K562 (cell line): ENCODE measurements around the gene PCBP3. TPM values are rescaled to one million over a fixed set of nuclear protein-coding genes. Genes with fewer than 3 reads are reported as not detected.

Experiments used
- ATAC-seq: fragments of 200-7000 bp; cut with Tn5 transposase; 3 replicates; pipeline ENCODE4 v1.9.1; 2020; ENCODE audit warnings: moderate library complexity
- BruUV-seq: library from RNA; stranded (reverse); fragments of 400-500 nt; replicated peaks from 2 replicates; lab custom pipeline; 2021; lab: Mats Ljungman, UMichigan
- CTCF ChIA-PET: fragments of 300-600 bp; formaldehyde crosslinking; extraction: SDS; loops from one replicate; lab custom pipeline; 2021; ENCODE audit warnings: low intra/inter-chr PET ratio; lab: Yijun Ruan, JAX
- POLR2A ChIA-PET: fragments of 300-600, 350-650 bp; sonication (Branson Sonifier 250); formaldehyde crosslinking; extraction: SDS; loops from one replicate; lab custom pipeline; 2021; ENCODE audit warnings: antibody characterized with exemption, inconsistent platforms; lab: Yijun Ruan, JAX
- DNase-seq, 4 experiments: peaks; one replicate each; pipeline versions ENCODE4 v3.0.0 to v3.0.0-alpha.2; 2011 to 2018; ENCODE audit warnings: low spot score in 3 of 4, mixed read lengths in 3 of 4; ENCODE audit errors: extremely low read depth in 1 of 4
- FAIRE-seq: peaks from 2 replicates; lab custom pipeline; 2011; peaks lifted over from hg19 to GRCh38; lab: Jason Lieb, UNC
- H2AFZ ChIP-seq: 2 replicates; pipeline ENCODE4 v1.6.0; 2011; ENCODE audit warnings: low read depth, low read length, control low read depth, inconsistent platforms
- H3K27ac ChIP-seq: fragments of 200-600 bp; 3 replicates; pipeline ENCODE4 v1.8.0; 2011; ENCODE audit warnings: low read depth, mild to moderate bottlenecking, control low read depth, inconsistent platforms, low read length, moderate library complexity, mixed read lengths; ENCODE audit errors: extremely low read depth
- H3K27me3 ChIP-seq, 2 experiments: fragments of 300-600 bp in 1 of 2; 2 replicates in 1 of 2; 3 replicates in 1 of 2; pipeline versions ENCODE4 v1.6.0 to v1.8.0; 2011; ENCODE audit warnings: inconsistent platforms in 2 of 2, low read length in 2 of 2, mild to moderate bottlenecking in 1 of 2, mixed read lengths in 1 of 2, moderate library complexity in 1 of 2; ENCODE audit not compliant: control insufficient read depth in 2 of 2, insufficient read depth in 2 of 2
- H3K36me3 ChIP-seq: fragments of 300-600 bp; 3 replicates; pipeline ENCODE4 v1.8.0; 2011; ENCODE audit warnings: mild to moderate bottlenecking, low read length, inconsistent platforms; ENCODE audit not compliant: control insufficient read depth, insufficient read depth
- H3K4me1 ChIP-seq, 2 experiments: fragments of 200-600 bp in 1 of 2; replicated peaks in 1 of 2; 2 replicates in 1 of 2; 3 replicates in 1 of 2; pipeline versions ENCODE4 v1.5.1 to v1.8.0; 2011; ENCODE audit warnings: inconsistent platforms in 2 of 2, low read length in 2 of 2, mild to moderate bottlenecking in 1 of 2, mixed read lengths in 1 of 2, moderate library complexity in 1 of 2; ENCODE audit not compliant: control insufficient read depth in 2 of 2, insufficient read depth in 2 of 2
- H3K4me2 ChIP-seq: 2 replicates; pipeline ENCODE4 v1.6.1; 2011; ENCODE audit warnings: low read length, control low read depth, inconsistent platforms, mixed read lengths; ENCODE audit not compliant: insufficient read depth
- H3K4me3 ChIP-seq: fragments of 200-600 bp; sonication (generic), shearing (Covaris generic); 2 replicates; pipeline ENCODE4 v1.5.1; 2016; ENCODE audit warnings: control low read depth, inconsistent platforms
- H3K79me2 ChIP-seq: fragments of 200-600 bp; 3 replicates; pipeline ENCODE4 v1.8.0; 2011; ENCODE audit warnings: low read length, inconsistent platforms; ENCODE audit not compliant: control insufficient read depth, insufficient read depth
- H3K9ac ChIP-seq, 2 experiments: 2 replicates each; pipeline versions ENCODE4 v1.6.0 to v1.6.1; 2011; ENCODE audit warnings: low read depth in 2 of 2, low read length in 2 of 2, control low read depth in 1 of 2, inconsistent platforms in 1 of 2, mild to moderate bottlenecking in 1 of 2, mixed read lengths in 1 of 2; ENCODE audit not compliant: insufficient read depth in 1 of 2
- H3K9me1 ChIP-seq: one replicate; pipeline ENCODE4 v1.6.0; 2011; ENCODE audit warnings: inconsistent platforms, mild to moderate bottlenecking, low read length, moderate library complexity; ENCODE audit not compliant: control insufficient read depth, insufficient read depth
- H3K9me3 ChIP-seq: replicated peaks from 2 replicates; pipeline ENCODE4 v1.5.1; 2011; ENCODE audit warnings: low read depth, low read length, inconsistent platforms; ENCODE audit not compliant: control insufficient read depth, insufficient read depth
- H4K20me1 ChIP-seq: replicated peaks from 2 replicates; pipeline ENCODE4 v1.6.1; 2011; ENCODE audit warnings: low read length, inconsistent platforms, mixed read lengths; ENCODE audit not compliant: control insufficient read depth, insufficient read depth
- EGR1 ChIP-seq: fragments of 450-650 bp; conservative IDR thresholded peaks from 2 replicates; pipeline ENCODE4 v1.6.1; 2017; ENCODE audit warnings: mild to moderate bottlenecking
- IRF1 ChIP-seq: sonication (generic); formaldehyde crosslinking; IDR thresholded peaks from 2 replicates; pipeline ENCODE4 v1.8.0; 2022; ENCODE audit warnings: missing genetic modification reagents, mild to moderate bottlenecking, borderline replicate concordance
- MTF1 ChIP-seq: fragments of 250-450 bp; sonication (Bioruptor Pico); IDR thresholded peaks from 2 replicates; pipeline ENCODE4 v1.9.0; 2021; ENCODE audit warnings: moderate library complexity, mild to moderate bottlenecking, inconsistent platforms, borderline replicate concordance
- NR1H2 ChIP-seq: sonication (generic); formaldehyde crosslinking; IDR thresholded peaks from 2 replicates; pipeline ENCODE4 v1.4.0; 2020; ENCODE audit warnings: mild to moderate bottlenecking, missing genetic modification reagents
- RAD51 ChIP-seq: fragments of 450-650 bp; IDR thresholded peaks from 2 replicates; pipeline ENCODE4 v1.7.1; 2016; ENCODE audit warnings: low read depth, mild to moderate bottlenecking, borderline replicate concordance
- WGBS: fragments of 100-300 bp; shearing (Covaris generic); methylation state at CpG from one replicate; pipeline ENCODE4 v1.1.6; 2016; ENCODE audit warnings: low coverage, mixed read lengths; ENCODE audit not compliant: insufficient coverage; ENCODE audit errors: missing lambda C conversion rate; 5-methylcytosine and 5-hydroxymethylcytosine counted together
- in situ Hi-C: fragments of 300-500 bp; cut with MboI; formaldehyde crosslinking; loops from 4 replicates; pipeline ENCODE4 v1.15.0; 2018; ENCODE audit warnings: inconsistent platforms, mixed read lengths
- intact Hi-C: fragments of 100-400 bp; cut with micrococcal nuclease; formaldehyde crosslinking; loops from 2 replicates; pipeline ENCODE4 v1.14.2; 2022
- polyA plus RNA-seq, 8 experiments: library from polyadenylated mRNA; depleted of rRNA in 4 of 8; stranded (reverse) in 5 of 8; unstranded in 3 of 8; fragments of >200 nt; fragmentation: Nextera tagmentation in 2 of 8; fragmentation: Illumina TruSeq in 1 of 8; extraction: Ambion mirVana in 2 of 8; extraction: Trizol in 1 of 8; gene quantifications; 2 replicates each; pipeline versions ENCODE4 v1.2.1 to v1.2.3, GENCODE V29; 2011 to 2014; ENCODE audit warnings: inconsistent platforms in 1 of 8, missing spikeins in 1 of 8
- total RNA-seq, 7 experiments: library from RNA; depleted of rRNA in 6 of 7; stranded (reverse); fragments of >200 nt in 6 of 7; fragmentation: Illumina TruSeq in 2 of 7; extraction: Trizol in 2 of 7; gene quantifications; 2 replicates each; pipeline versions ENCODE4 v1.2.1 to v1.2.3, GENCODE V29; 2011 to 2021; ENCODE audit warnings: low replicate concordance in 1 of 7

The PCBP3 gene
- total and polyA plus RNA-seq, 9 of the 15 experiments (the other 6 are each of a cell fraction or from before 2014, with no cell fraction given), result 0.18 TPM; not detected in 8

- Histone ChIP-seq H2AFZ (no peak overlapping the region), H3K27ac (no peak overlapping the region), H3K27me3 (peaks cover 39 to 76% of the 10 kb centered on the region in 2 experiments; a peak in 4 of 5 replicates), H3K9me3 (no peaks in the 10 kb centered on the region), H3K9me1 (no peaks in the 10 kb centered on the region), H4K20me1 (peaks cover 28% of the 10 kb centered on the region; the same call in 1 of the 2 replicates), H3K4me3 (no peak overlapping the region), H3K4me1 (peaks cover 0 to 11% of the 10 kb centered on the region in 2 experiments; a peak in 2 of 5 replicates), H3K4me2 (no peak overlapping the region), H3K36me3 (no peaks in the 10 kb centered on the region), H3K9ac (no peak overlapping the region), H3K79me2 (no peaks in the 10 kb centered on the region)
- intact Hi-C loops, result no loop called here
- no TSS peak for BruUV-seq
- FAIRE-seq (no peak), DNase-seq (no peak), ATAC-seq (peak; percentile 59)
- in situ Hi-C loops, result no loop called here
- 0% methylated on average over 9 of the region's 9 CpGs for WGBS
- ChIA-PET POLR2A (interaction anchor here (0.6 to 1.3 kb wide), 4 partner anchors 11 to 41 kb away, joined by 3 to 4 read pairs (median 3); no protein-coding TSS in a partner anchor), CTCF (no interaction called here)
- TF ChIP-seq EGR1 (no peak; the same call in 1 of the 2 replicates), RAD51 (no peak), NR1H2 (no peak), MTF1 (CRISPR knock-in tag) (no peak), IRF1 (CRISPR knock-in tag) (no peak)
These were observed 250.9 kb downstream of the PCBP3 start for GRCh38 chr21:45894450-45894825.
